Activated T-helper 1 cell treated with anti-CD3 and anti-CD28 coated beads, Interleukin-12 subunit alpha, Interleukin-12 subunit beta, Interleukin-2, Interleukin-4 antibody, amounts not matched to agents 30 ng/mL and 10 ng/mL and 1 ng/mL, durations not matched to agents 14 hours and 24 hours and 36 hours (primary cell): Measurements from ENCODE around the gene SLC4A1. TPM values are rescaled to one million over a fixed set of nuclear protein-coding genes. Genes with fewer than 3 reads are reported as not detected.
"Not testable (repeated sequence)": the region's sequence is repeated elsewhere in the genome, so short reads cannot be mapped to it uniquely, and the experiment has no call there.

Experiments
- DNase-seq: peaks from one replicate; pipeline ENCODE4 v3.0.0; 2021; ENCODE audit warnings: low spot score
- H3K27ac Mint-ChIP-seq: one replicate; pipeline ENCODE4 v1.8.0; 2021; ENCODE audit warnings: mild to moderate bottlenecking, mixed read lengths
- H3K27me3 Mint-ChIP-seq: one replicate; pipeline ENCODE4 v1.8.0; 2022; ENCODE audit warnings: mild to moderate bottlenecking, moderate library complexity, mixed read lengths; ENCODE audit not compliant: insufficient read depth
- H3K36me3 Mint-ChIP-seq: one replicate; pipeline ENCODE4 v1.8.0; 2021; ENCODE audit warnings: low read depth, mixed read lengths
- H3K4me1 Mint-ChIP-seq: one replicate; pipeline ENCODE4 v1.8.0; 2021; ENCODE audit warnings: low read depth, mixed read lengths
- H3K4me3 Mint-ChIP-seq: one replicate; pipeline ENCODE4 v1.8.0; 2021; ENCODE audit warnings: mild to moderate bottlenecking, moderate library complexity, mixed read lengths
- H3K9me3 Mint-ChIP-seq: one replicate; pipeline ENCODE4 v1.8.0; 2021; ENCODE audit warnings: mixed read lengths
- intact Hi-C: fragments of 100-400 bp; cut with micrococcal nuclease; formaldehyde crosslinking; loops from one replicate; pipeline ENCODE4 v1.15.1; 2024
- total RNA-seq: library from RNA; stranded (reverse); gene quantifications from 2 replicates; pipeline ENCODE4 v1.2.3, GENCODE V29; 2022

Gene SLC4A1
- total RNA-seq, 1 donor from 2014 or later, result not detected

GRCh38 chr17:44237886-44238285 is 30.0 kb downstream of the SLC4A1 start:
- DNase-seq, H3K36me3 Mint-ChIP-seq, H3K27ac Mint-ChIP-seq, H3K4me1 Mint-ChIP-seq, H3K27me3 Mint-ChIP-seq, H3K4me3 Mint-ChIP-seq, intact Hi-C loops, H3K9me3 Mint-ChIP-seq: not testable (repeated sequence)

- Mint-ChIP-seq H3K36me3 (no peaks in the 10 kb centered on the region), H3K27ac (no peak overlapping the region), H3K4me3 (no peak overlapping the region), H3K27me3 (peaks cover 10% of the 10 kb centered on the region), H3K9me3 (no peaks in the 10 kb centered on the region), H3K4me1 (peaks cover 7% of the 10 kb centered on the region)
- intact Hi-C loops, result no loop called here
- DNase-seq, result no peak
These were observed 31.4 kb downstream of the SLC4A1 start for GRCh38 chr17:44236444-44236991.

GRCh38 chr17:44235583-44235936 is 32.4 kb downstream of the SLC4A1 start:
- Mint-ChIP-seq H3K27ac (no peak overlapping the region), H3K9me3 (no peaks in the 10 kb centered on the region), H3K27me3 (peaks cover 10% of the 10 kb centered on the region)

GRCh38 chr17:44233582-44233981 is 34.4 kb downstream of the SLC4A1 start:
- no peak for DNase-seq
- H3K27ac Mint-ChIP-seq, result no peak overlapping the region
- no peak overlapping the region for H3K4me3 Mint-ChIP-seq
- no peaks in the 10 kb centered on the region for H3K9me3 Mint-ChIP-seq
- peaks cover 7% of the 10 kb centered on the region for H3K4me1 Mint-ChIP-seq
- no peaks in the 10 kb centered on the region for H3K36me3 Mint-ChIP-seq
- H3K27me3 Mint-ChIP-seq, result peaks cover 10% of the 10 kb centered on the region
- intact Hi-C loops, result no loop called here

More at GRCh38 chr17:44235583-44235936, 32.4 kb downstream of the SLC4A1 start:
- intact Hi-C loops, result no loop called here
- Mint-ChIP-seq H3K4me1 (peaks cover 7% of the 10 kb centered on the region), H3K36me3 (no peaks in the 10 kb centered on the region), H3K4me3 (no peak overlapping the region)
- DNase-seq, result no peak

- DNase-seq, result no peak
- intact Hi-C loops, result no loop called here
- Mint-ChIP-seq H3K27ac (no peak overlapping the region), H3K36me3 (no peaks in the 10 kb centered on the region), H3K4me3 (no peak overlapping the region), H3K4me1 (peaks cover 7% of the 10 kb centered on the region), H3K27me3 (peaks cover 10% of the 10 kb centered on the region), H3K9me3 (no peaks in the 10 kb centered on the region)
These were observed 35.9 kb downstream of the SLC4A1 start for GRCh38 chr17:44232061-44232460.

GRCh38 chr17:44230140-44230539 is 37.8 kb downstream of the SLC4A1 start:
- intact Hi-C loops, result no loop called here
- H3K36me3 Mint-ChIP-seq, result no peaks in the 10 kb centered on the region

GRCh38 chr17:44229090-44229489 is 38.8 kb downstream of the SLC4A1 start:
- no peak for DNase-seq
- Mint-ChIP-seq H3K9me3 (no peaks in the 10 kb centered on the region), H3K27ac (no peak overlapping the region), H3K4me1 (no peaks in the 10 kb centered on the region), H3K27me3 (peaks cover 4% of the 10 kb centered on the region), H3K4me3 (no peak overlapping the region), H3K36me3 (no peaks in the 10 kb centered on the region)
- intact Hi-C loops, result no loop called here

More at GRCh38 chr17:44230140-44230539, 37.8 kb downstream of the SLC4A1 start:
- no peak for DNase-seq
- Mint-ChIP-seq H3K9me3 (no peaks in the 10 kb centered on the region), H3K4me3 (no peak overlapping the region), H3K27me3 (peaks cover 6% of the 10 kb centered on the region), H3K4me1 (peaks cover 5% of the 10 kb centered on the region), H3K27ac (no peak overlapping the region)

- Mint-ChIP-seq H3K4me3 (peak overlapping the region; percentile 26), H3K27ac (no peak overlapping the region), H3K36me3 (peaks cover 1% of the 10 kb centered on the region), H3K27me3 (peaks cover 2% of the 10 kb centered on the region), H3K9me3 (no peaks in the 10 kb centered on the region), H3K4me1 (peaks cover 16% of the 10 kb centered on the region)
- DNase-seq, result no peak
- intact Hi-C loops, result loop anchor here (2.0 kb wide), 1 partner anchor 23 kb away; no protein-coding TSS in a partner anchor
These were observed 44.3 kb downstream of the SLC4A1 start for GRCh38 chr17:44223541-44224071.

GRCh38 chr17:44222112-44222869 is 45.6 kb downstream of the SLC4A1 start:
- peak; percentile 42 for DNase-seq
- no peaks in the 10 kb centered on the region for H3K9me3 Mint-ChIP-seq
- H3K4me3 Mint-ChIP-seq, result peak overlapping the region; percentile 92
- peak overlapping the region; percentile 96 for H3K27ac Mint-ChIP-seq
- intact Hi-C loops, result loop anchor here (2.0 kb wide), 1 partner anchor 25 kb away; no protein-coding TSS in a partner anchor
- H3K4me1 Mint-ChIP-seq, result peaks cover 21% of the 10 kb centered on the region
- H3K36me3 Mint-ChIP-seq, result peaks cover 5% of the 10 kb centered on the region
- peaks cover 2% of the 10 kb centered on the region for H3K27me3 Mint-ChIP-seq

- H3K9me3 Mint-ChIP-seq, result no peaks in the 10 kb centered on the region
- peak overlapping the region; percentile 92 for H3K4me3 Mint-ChIP-seq
- peak overlapping the region; percentile 96 for H3K27ac Mint-ChIP-seq
- no peak for DNase-seq
- H3K27me3 Mint-ChIP-seq, result peaks cover 2% of the 10 kb centered on the region
- peaks cover 25% of the 10 kb centered on the region for H3K4me1 Mint-ChIP-seq
- intact Hi-C loops, result loop anchor here (1.0 to 2.0 kb wide), 4 partner anchors 25 to 282 kb away; partner anchors contain the start of genes GPATCH8, RUNDC3A and SLC25A39
- H3K36me3 Mint-ChIP-seq, result peaks cover 9% of the 10 kb centered on the region
These were observed 46.1 kb downstream of the SLC4A1 start for GRCh38 chr17:44221862-44222111.

GRCh38 chr17:44221084-44221861 is 46.7 kb downstream of the SLC4A1 start:
- intact Hi-C loops, result loop anchor here (1.0 kb wide), 3 partner anchors 87 to 282 kb away; partner anchors contain the start of genes GPATCH8, RUNDC3A and SLC25A39
- Mint-ChIP-seq H3K4me3 (peak overlapping the region; percentile 92), H3K36me3 (peaks cover 13% of the 10 kb centered on the region), H3K4me1 (peaks cover 30% of the 10 kb centered on the region), H3K9me3 (no peaks in the 10 kb centered on the region), H3K27me3 (peaks cover 2% of the 10 kb centered on the region), H3K27ac (peak overlapping the region; percentile 96)
- peak; percentile 67 for DNase-seq

- intact Hi-C loops, result loop anchor here (1.0 kb wide), 3 partner anchors 88 to 283 kb away; partner anchors contain the start of genes GPATCH8, RUNDC3A and SLC25A39
- H3K4me3 Mint-ChIP-seq, result peak overlapping the region; percentile 92
These were observed 47.5 kb downstream of the SLC4A1 start for GRCh38 chr17:44220213-44221083.

More at GRCh38 chr17:44220213-44221083, 47.5 kb downstream of the SLC4A1 start:
- Mint-ChIP-seq H3K27ac (peak overlapping the region; percentile 96), H3K4me1 (peaks cover 38% of the 10 kb centered on the region), H3K27me3 (peaks cover 2% of the 10 kb centered on the region), H3K36me3 (peaks cover 21% of the 10 kb centered on the region), H3K9me3 (no peaks in the 10 kb centered on the region)
- peak; percentile 45 for DNase-seq
